Ovary (tissue), 3 donors: ENCODE data around the gene ATP5PB.

Experiments
- EP300 ChIP-seq: sonication (generic); formaldehyde crosslinking; IDR thresholded peaks from one replicate; pipeline ENCODE4 v1.6.1; 2017; ENCODE audit warnings: antibody characterized with exemption
- POLR2A ChIP-seq: fragments of 450-650 bp; IDR thresholded peaks from one replicate; pipeline ENCODE4 v1.6.1; 2017; ENCODE audit warnings: antibody characterized with exemption, mild to moderate bottlenecking, moderate library complexity
- TF ChIP-seq, protein P1 (sequence below), 3 donors: fragments of 450-650 bp in 2 of 3; fragments of 200-600 bp in 1 of 3; IDR thresholded peaks; one replicate each; pipeline versions ENCODE4 v1.5.1 to v1.8.0; 2016 to 2022; ENCODE audit warnings: antibody characterized with exemption in 3 of 3, mild to moderate bottlenecking in 1 of 3
- donor health status: DM: no; HTN: no; CAD: no.

DNA sequence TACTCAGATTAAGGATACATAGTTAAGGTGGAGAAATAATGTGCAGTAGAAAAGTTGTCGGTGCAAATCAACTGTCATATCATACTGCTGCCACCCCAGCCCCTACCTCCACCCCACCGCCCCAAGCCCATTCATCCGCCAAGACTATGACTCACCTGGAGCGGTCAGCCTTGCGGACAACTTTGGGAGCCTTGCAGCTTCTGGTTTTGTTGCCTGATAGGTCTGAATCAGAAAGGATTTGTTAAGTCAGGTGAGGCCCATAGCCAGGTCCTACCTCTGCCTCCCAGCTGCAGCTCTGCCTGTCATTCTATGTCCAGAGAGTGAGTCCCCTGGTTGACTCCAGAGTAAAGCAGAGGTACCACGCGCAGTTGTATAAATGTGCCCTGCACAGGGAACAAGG, 37.2 kb downstream of the ATP5PB start:
- TF ChIP-seq, protein P1, sequence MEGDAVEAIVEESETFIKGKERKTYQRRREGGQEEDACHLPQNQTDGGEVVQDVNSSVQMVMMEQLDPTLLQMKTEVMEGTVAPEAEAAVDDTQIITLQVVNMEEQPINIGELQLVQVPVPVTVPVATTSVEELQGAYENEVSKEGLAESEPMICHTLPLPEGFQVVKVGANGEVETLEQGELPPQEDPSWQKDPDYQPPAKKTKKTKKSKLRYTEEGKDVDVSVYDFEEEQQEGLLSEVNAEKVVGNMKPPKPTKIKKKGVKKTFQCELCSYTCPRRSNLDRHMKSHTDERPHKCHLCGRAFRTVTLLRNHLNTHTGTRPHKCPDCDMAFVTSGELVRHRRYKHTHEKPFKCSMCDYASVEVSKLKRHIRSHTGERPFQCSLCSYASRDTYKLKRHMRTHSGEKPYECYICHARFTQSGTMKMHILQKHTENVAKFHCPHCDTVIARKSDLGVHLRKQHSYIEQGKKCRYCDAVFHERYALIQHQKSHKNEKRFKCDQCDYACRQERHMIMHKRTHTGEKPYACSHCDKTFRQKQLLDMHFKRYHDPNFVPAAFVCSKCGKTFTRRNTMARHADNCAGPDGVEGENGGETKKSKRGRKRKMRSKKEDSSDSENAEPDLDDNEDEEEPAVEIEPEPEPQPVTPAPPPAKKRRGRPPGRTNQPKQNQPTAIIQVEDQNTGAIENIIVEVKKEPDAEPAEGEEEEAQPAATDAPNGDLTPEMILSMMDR (IDR thresholded peaks at IDR 0.05) = no peak
- TF ChIP-seq EP300 = no peak
- TF ChIP-seq POLR2A = no peak
